Activated naive CD8-positive, alpha-beta T cell (primary cell): ENCODE results near the gene PARP9.
"Not testable (repeated sequence)": the region's sequence is repeated elsewhere in the genome, so short reads cannot be mapped to it uniquely, and the experiment has no call there.

ENCODE experiments used
- H3K27ac Mint-ChIP-seq: one replicate; pipeline ENCODE4 v1.8.0; 2021; ENCODE audit warnings: mixed read lengths
- H3K27me3 Mint-ChIP-seq: one replicate; pipeline ENCODE4 v1.8.0; 2021; ENCODE audit warnings: mixed read lengths
- H3K36me3 Mint-ChIP-seq: one replicate; pipeline ENCODE4 v1.8.0; 2021; ENCODE audit warnings: mixed read lengths
- H3K4me1 Mint-ChIP-seq: one replicate; pipeline ENCODE4 v1.8.0; 2021; ENCODE audit warnings: low read depth, mixed read lengths
- H3K4me3 Mint-ChIP-seq: one replicate; pipeline ENCODE4 v1.8.0; 2021; ENCODE audit warnings: mild to moderate bottlenecking, mixed read lengths
- H3K9me3 Mint-ChIP-seq: one replicate; pipeline ENCODE4 v1.8.0; 2021; ENCODE audit warnings: low read depth, mixed read lengths

PARP9 gene

DNA sequence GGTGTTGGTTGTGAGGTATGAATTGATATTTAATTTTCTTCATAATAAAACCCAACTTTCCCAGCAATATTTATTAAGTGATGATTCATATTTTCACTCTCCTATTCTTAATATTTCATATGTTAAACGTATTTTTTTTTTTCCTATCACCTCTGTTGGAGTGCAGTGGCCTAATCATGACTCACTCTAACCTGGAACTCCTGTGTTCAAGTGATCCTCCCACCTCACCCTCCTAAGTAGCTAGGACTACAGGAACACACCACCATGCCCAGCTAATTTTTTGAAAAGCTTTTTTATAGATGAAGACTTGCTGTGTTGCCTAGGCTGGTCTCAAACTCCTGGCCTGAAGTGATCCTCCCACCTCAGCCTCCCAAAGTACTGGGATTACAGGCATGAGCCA is 22.0 kb upstream of the PARP9 start:
- peak overlapping the region; percentile 79 for H3K27ac Mint-ChIP-seq
- H3K4me3 Mint-ChIP-seq = peak overlapping the region; percentile 40
- H3K4me1 Mint-ChIP-seq = peaks cover 33% of the 10 kb centered on the region
- H3K9me3 Mint-ChIP-seq = peaks cover 25% of the 10 kb centered on the region
- no peaks in the 10 kb centered on the region for H3K27me3 Mint-ChIP-seq
- H3K36me3 Mint-ChIP-seq = peaks cover 26% of the 10 kb centered on the region

DNA sequence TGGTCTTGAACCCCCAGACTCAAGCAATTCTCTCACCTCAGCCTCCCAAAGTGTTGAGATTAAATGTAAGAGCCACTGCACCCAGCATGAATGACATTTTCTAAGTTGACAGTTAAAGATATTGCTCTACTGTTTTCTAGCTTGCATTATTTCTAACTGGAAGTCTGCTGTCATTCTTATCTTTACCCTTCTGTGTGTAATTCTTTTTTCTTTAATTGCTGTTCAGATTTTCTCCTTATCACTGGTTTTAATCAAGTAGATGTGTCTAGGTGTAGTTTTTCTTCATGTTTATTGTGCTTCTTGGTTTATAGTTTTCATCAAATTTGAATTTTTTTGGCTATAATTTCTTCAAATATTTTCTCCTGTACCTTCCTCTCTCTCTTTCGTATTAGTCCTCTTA is 18.3 kb upstream of the PARP9 start:
- H3K9me3 Mint-ChIP-seq = peaks cover 26% of the 10 kb centered on the region
- H3K27ac Mint-ChIP-seq = no peak overlapping the region
- peaks cover 30% of the 10 kb centered on the region for H3K36me3 Mint-ChIP-seq
- H3K4me3 Mint-ChIP-seq = no peak overlapping the region
- no peaks in the 10 kb centered on the region for H3K27me3 Mint-ChIP-seq
- H3K4me1 Mint-ChIP-seq = peaks cover 46% of the 10 kb centered on the region

DNA sequence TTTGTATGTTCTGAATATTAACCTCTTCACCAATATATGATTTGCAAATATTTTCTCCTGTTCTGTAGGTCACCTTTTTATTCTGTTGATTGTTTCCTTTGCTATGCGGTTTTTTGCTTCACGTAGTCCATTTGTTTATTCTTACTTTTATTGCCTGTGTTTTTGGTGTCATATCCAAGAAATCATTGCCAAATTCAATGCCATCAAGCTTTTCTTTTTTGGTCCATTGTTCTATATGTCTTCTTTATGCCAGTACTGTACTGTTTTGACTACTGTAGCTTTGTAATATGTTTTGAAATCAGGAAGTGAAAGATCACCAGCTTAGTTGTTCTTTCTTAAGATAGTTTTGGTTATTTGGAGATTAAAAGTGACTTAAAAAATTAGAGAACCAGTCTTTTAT is 17.5 kb upstream of the PARP9 start:
- Mint-ChIP-seq H3K36me3 (peaks cover 30% of the 10 kb centered on the region), H3K27me3 (no peaks in the 10 kb centered on the region), H3K9me3 (peaks cover 26% of the 10 kb centered on the region), H3K4me1 (peaks cover 48% of the 10 kb centered on the region), H3K4me3 (no peak overlapping the region), H3K27ac (no peak overlapping the region)

DNA sequence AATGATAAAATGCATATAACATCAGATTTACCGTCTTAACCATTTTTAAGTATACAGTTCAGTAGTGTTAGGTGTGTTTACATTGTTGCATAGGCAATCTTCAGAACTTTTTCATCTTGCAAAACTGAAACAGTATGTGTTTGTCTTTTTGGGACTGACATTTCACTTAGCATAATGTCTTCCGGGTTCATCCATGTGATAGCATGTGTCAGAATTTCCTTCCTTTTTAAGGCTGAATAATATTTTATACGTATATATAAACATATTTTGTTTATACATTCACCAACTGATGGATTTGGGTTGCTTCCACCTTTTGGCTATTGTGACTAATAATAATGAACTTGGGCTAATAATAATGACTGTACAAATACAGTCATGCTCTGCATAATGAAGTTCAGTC is 16.4 kb upstream of the PARP9 start:
- H3K4me1 Mint-ChIP-seq = peaks cover 50% of the 10 kb centered on the region

DNA sequence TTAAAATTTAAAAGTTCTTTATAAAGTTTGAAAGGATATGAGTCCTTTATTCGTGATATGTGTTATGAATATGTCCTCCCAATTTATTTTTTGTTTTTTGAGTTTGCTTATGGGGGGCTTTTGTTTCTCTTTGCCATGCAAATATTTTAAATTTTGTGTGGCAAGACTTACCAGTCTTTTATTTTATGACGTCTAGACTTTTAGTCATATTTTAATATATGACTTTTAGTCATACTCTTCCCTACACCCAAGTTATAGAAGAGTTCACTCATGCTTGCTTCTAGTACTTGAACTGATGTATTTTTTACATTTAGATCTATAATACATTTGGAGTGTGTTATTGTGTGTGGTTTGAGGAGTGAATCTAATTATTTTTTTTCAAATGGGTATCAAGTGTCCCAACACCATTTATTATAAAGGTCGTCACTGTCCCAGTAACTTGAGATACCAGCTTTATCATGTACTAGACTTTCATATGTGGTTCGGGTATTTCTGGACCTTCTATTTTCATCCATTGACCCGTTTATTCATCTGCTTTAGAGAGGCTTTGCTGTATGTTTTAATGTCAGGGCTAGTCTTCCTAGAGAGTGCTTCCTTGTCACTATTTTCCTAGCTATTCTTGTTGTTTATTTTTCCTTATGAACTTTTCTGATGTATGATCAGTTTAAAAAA is 14.1 kb upstream of the PARP9 start:
- Mint-ChIP-seq H3K4me3 (peak overlapping the region; percentile 95), H3K27ac (peak overlapping the region; percentile 97), H3K9me3 (peaks cover 18% of the 10 kb centered on the region), H3K36me3 (peaks cover 28% of the 10 kb centered on the region), H3K27me3 (no peaks in the 10 kb centered on the region), H3K4me1 (peaks cover 50% of the 10 kb centered on the region)

More for the DNA sequence above, 16.4 kb upstream of the PARP9 start:
- Mint-ChIP-seq H3K4me3 (no peak overlapping the region), H3K27ac (no peak overlapping the region), H3K27me3 (no peaks in the 10 kb centered on the region), H3K36me3 (peaks cover 30% of the 10 kb centered on the region), H3K9me3 (peaks cover 26% of the 10 kb centered on the region)

DNA sequence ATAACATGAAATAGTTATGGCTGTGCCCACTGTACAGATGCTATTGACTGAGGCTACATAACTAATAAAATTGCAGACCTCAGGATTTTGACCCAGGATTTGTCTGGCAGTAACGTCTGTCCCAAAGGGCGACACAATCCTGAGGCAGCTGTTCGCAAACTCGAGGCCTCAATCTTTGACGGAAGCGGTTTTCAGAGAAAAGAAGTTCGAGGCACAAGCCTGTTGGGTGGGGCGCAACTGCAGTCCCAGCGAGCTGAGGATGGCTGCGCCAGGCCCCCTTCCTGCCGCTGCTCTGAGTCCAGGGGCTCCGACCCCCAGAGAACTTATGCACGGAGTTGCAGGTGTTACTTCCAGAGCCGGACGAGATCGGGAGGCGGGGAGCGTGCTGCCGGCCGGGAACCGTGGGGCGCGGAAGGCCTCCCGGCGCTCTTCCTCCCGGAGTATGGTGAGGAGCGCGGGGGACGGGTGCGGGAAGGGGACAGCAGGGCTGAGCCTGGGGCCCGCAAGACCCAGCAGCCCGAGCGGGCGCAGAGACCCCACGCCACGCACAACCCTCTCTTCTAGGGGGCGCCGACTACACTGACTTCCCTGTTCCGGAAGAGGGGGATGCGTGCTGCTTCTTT is 13.4 kb upstream of the PARP9 start, which contains the start of gene PARP15:
PARP15 (plus strand) TSS at position 242 of the 623 bp plus-strand sequence; CDS start at position 260, 18 bp downstream.
- peak within 1 kb of the TSS; percentile 95 for H3K4me3 Mint-ChIP-seq
- H3K36me3 Mint-ChIP-seq = peaks cover 24% of the 10 kb centered on the region
- peaks cover 57% of the 10 kb centered on the region for H3K4me1 Mint-ChIP-seq
- peak within 1 kb of the TSS; percentile 97 for H3K27ac Mint-ChIP-seq
- H3K9me3 Mint-ChIP-seq = peaks cover 15% of the 10 kb centered on the region
- H3K27me3 Mint-ChIP-seq = no peaks in the 10 kb centered on the region

DNA sequence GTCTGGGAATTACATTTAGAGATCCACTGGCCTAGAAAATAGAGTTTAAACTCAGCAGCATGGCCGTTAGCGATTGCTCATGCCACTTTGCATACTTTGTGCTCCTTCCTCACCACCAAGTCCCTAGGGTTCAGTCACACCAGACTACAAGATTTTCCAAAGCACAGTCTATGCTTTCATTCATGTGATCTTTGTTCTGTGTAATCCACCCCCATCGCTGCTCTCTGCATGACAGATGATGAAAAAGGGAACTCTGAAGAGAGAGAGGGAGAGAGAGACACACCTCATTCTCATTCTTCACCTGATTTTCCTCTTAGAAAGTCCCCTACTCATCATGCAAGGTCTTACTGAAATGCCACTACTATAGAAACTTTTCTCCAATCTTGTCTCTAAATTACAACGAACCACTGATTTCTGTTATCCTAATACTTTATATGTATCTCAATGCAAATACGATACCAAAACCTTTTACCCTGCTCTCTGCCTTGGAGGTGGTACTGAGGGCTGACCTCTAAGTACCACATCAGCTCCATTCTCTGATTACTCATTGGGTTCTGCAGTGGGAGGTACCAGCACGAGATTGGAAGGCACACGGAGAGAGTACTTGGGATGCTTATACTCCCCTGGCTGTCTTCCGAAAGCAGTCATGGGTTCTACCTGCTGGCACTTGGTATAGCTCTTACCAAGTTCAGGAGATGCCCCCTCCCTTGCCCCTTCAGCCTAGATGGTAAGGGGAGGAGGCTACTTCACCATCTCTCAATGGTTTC is 12.3 kb upstream of the PARP9 start:
- Mint-ChIP-seq H3K9me3 (peaks cover 3% of the 10 kb centered on the region), H3K27me3 (no peaks in the 10 kb centered on the region), H3K27ac (peak overlapping the region; percentile 97), H3K4me1 (peaks cover 57% of the 10 kb centered on the region), H3K36me3 (peaks cover 16% of the 10 kb centered on the region), H3K4me3 (peak overlapping the region; percentile 95)

DNA sequence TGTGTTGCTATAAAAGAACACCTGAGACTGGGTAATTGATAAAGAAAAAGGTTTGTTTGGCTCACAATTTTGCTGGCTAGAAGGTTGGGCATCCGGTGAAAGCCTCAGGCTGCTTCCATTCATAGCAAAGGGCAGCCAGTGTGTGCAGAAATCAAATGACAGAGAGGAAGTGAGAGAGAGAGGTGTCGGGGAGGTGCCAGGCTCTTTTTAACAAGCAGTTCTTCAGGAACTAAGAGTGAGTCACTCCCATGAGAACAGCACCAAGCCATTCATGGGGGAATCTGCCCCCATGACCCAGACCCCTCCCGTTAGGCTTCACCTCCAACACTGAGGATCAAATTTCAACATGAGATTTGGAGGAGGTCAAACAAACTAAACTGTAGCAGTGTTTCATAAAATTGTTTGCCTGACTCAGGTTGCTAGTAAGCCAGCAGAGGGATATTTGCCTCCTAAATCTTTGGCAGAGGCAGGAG is 8.9 kb upstream of the PARP9 start:
- Mint-ChIP-seq H3K27ac (peak overlapping the region; percentile 59), H3K27me3 (no peaks in the 10 kb centered on the region), H3K4me3 (no peak overlapping the region), H3K9me3 (no peaks in the 10 kb centered on the region), H3K36me3 (peaks cover 20% of the 10 kb centered on the region), H3K4me1 (peaks cover 68% of the 10 kb centered on the region)

DNA sequence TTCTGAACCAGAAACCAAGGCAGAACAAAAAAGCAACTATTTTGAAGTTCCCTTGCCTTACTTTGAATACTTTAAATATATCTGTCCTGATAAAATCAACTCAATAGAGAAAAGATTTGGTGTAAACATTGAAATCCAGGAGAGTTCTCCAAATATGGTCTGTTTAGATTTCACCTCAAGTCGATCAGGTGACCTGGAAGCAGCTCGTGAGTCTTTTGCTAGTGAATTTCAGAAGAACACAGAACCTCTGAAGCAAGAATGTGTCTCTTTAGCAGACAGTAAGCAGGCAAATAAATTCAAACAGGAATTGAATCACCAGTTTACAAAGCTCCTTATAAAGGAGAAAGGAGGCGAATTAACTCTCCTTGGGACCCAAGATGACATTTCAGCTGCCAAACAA is 4.7 kb upstream of the PARP9 start:
- Mint-ChIP-seq H3K9me3 (no peaks in the 10 kb centered on the region), H3K36me3 (peaks cover 18% of the 10 kb centered on the region), H3K27ac (peak overlapping the region; percentile 77), H3K27me3 (no peaks in the 10 kb centered on the region), H3K4me3 (peak overlapping the region; percentile 15), H3K4me1 (peaks cover 70% of the 10 kb centered on the region)

DNA sequence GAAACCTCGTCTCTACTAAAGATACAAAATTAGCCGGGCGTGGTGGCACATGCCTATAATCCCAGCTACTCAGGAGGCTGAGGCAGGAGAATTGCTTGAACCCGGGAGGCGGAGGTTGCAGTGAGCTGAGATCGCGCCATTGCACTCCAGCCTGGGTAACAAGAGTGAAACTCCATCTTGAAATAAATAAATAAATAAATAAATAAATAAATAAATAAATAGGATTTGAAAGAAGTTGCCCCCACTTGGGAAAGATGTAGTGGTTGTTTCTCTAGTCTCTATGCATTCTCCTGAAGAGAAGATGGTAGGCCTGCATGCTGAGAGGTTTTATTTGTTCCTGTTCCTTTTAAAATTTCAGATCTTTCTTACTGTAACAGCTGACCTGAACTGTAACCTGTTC is 4.0 kb upstream of the PARP9 start:
- Mint-ChIP-seq H3K4me3 (peak overlapping the region; percentile 42), H3K4me1 (peaks cover 70% of the 10 kb centered on the region), H3K36me3 (peaks cover 21% of the 10 kb centered on the region), H3K27ac (peak overlapping the region; percentile 80)
- H3K9me3 Mint-ChIP-seq, H3K27me3 Mint-ChIP-seq: not testable (repeated sequence)

DNA sequence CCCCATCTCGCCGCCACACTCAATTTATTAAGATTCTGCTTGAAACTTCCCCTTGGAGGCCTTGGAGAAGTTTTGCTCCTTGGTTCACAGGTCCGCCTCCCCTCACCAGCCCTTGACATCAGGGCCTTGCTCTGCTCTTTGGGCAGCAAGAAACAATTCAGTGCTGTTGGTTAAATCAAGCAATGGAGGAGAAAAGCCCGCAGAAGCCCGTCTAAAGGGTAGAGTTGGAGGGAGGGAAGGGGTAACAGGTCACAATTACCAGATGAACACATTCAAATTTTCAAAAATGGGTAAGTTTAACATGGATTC is 429 bp downstream of the PARP9 start:
- Mint-ChIP-seq H3K27me3 (no peaks in the 10 kb centered on the region), H3K9me3 (no peaks in the 10 kb centered on the region), H3K36me3 (peaks cover 16% of the 10 kb centered on the region), H3K4me3 (peak overlapping the region; percentile 97), H3K4me1 (peaks cover 68% of the 10 kb centered on the region), H3K27ac (peak overlapping the region; percentile 99)

DNA sequence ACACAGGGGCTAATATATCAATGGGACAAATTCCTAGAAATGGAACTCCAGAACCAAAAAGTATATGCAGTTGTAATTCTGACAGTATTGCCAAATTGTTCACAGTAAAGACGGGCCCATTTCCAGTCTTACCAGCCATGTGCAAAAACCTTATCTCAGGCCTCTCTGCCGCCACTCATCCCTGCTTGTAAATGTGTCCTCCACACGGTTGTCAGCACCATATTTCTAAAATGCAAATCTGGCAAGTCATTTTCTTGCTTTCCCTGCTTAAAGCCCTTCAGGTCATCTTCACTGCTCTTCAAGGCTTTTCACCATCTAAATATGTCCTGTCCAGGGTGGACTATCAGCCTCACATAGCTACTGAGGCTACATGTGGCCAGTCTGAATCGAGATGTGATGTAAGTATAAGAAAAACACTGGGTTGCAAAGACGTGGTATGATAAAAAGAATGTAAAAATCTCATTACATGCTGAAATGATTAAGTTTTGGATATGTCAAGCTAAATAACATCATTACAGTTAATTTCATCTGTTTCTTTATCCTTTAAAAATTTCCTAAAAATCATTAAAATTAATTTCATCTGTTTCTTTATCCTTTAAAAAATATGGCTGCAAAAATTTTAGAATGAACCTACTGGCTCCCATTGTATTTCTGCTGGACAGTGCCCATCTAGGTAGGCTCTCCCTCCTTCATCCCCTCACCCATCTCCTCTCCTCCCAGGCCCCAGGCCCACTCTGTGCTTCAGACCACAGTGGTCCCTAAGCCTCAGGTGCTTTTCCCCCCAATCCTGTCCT is 980 bp downstream of the PARP9 start:
- H3K27ac Mint-ChIP-seq = peak overlapping the region; percentile 99
- peak overlapping the region; percentile 97 for H3K4me3 Mint-ChIP-seq
- peaks cover 63% of the 10 kb centered on the region for H3K4me1 Mint-ChIP-seq
- H3K27me3 Mint-ChIP-seq = no peaks in the 10 kb centered on the region
- peaks cover 13% of the 10 kb centered on the region for H3K36me3 Mint-ChIP-seq
- H3K9me3 Mint-ChIP-seq = no peaks in the 10 kb centered on the region

DNA sequence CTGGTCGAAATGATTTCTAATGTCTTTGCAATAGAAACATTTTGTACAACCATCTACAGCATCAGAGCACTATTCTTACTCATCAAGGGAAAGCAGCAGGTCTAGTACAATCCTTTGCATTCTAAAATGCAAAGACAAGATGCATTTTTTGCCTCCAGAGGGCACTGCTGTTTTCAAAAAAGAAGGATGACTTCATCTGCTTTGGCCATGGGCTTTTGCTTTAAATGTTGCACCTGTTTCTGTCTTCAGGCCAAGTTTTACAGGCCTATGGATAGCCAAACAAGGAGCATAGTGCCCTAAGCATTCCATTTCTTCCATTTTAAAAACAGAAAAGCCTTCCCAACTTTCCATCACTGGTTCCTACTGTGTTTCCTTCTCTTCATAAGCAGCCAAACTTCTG is 3.4 kb downstream of the PARP9 start:
- H3K27me3 Mint-ChIP-seq = no peaks in the 10 kb centered on the region
- H3K9me3 Mint-ChIP-seq = no peaks in the 10 kb centered on the region
- peaks cover 13% of the 10 kb centered on the region for H3K36me3 Mint-ChIP-seq
- H3K4me1 Mint-ChIP-seq = peaks cover 43% of the 10 kb centered on the region
- H3K27ac Mint-ChIP-seq = peak overlapping the region; percentile 80
- H3K4me3 Mint-ChIP-seq = peak overlapping the region; percentile 2

DNA sequence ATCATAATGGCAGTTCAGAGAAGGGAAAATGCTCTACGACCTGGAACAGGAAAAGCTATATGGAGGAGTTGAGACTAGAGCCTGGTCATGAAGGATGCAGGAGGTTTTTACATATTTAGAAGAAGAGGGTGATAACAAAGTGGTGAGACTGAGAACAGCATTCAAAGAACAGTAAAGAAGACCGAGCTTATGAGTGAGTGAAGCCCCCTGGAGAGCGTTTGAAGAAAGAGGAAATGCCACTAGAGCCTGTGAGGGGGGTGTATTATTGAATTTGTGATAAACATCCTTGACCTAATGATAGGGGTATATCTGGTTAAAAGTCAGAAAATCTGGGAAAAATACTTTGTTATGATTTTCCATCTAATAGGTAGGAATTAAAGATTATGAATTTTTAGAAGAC is 4.2 kb downstream of the PARP9 start:
- Mint-ChIP-seq H3K9me3 (no peaks in the 10 kb centered on the region), H3K27me3 (no peaks in the 10 kb centered on the region), H3K4me1 (peaks cover 37% of the 10 kb centered on the region), H3K4me3 (no peak overlapping the region), H3K36me3 (peaks cover 15% of the 10 kb centered on the region), H3K27ac (peak overlapping the region; percentile 46)
